Measurements from ENCODE around the gene TMEM101. TPM values are rescaled to one million over a fixed set of nuclear protein-coding genes. Genes with fewer than 3 reads are reported as not detected.

TMEM101 gene
- total and polyA plus RNA-seq, 2 of the 13 experiments (the other 11 are each of a cell fraction or from before 2014, with no cell fraction given): 72.0 to 100 TPM

GRCh38 chr17:44000871-44001460, 13.8 kb downstream of the TMEM101 start (continued):
- TF ChIP-seq TFDP2 (CRISPR knock-in tag; IDR thresholded peaks at IDR 0.05) (no peak), ZNF33B (CRISPR knock-in tag; IDR thresholded peaks at IDR 0.05) (no peak), ZNF350 (CRISPR knock-in tag; IDR thresholded peaks at IDR 0.05; ENCODE audit: borderline replicate concordance, low read depth) (no peak), ZNF781 (CRISPR knock-in tag; IDR thresholded peaks at IDR 0.05; ENCODE audit: borderline replicate concordance, not compliant biosample characterization) (no peak), KLF13 (CRISPR knock-in tag; IDR thresholded peaks at IDR 0.05) (no peak), REXO4 (CRISPR knock-in tag; IDR thresholded peaks at IDR 0.05; ENCODE audit: borderline replicate concordance) (no peak), U2AF2 (IDR thresholded peaks at IDR 0.05; ENCODE audit: low read depth, low read length) (no peak)

GRCh38 chr17:44000141-44000860, 14.5 kb downstream of the TMEM101 start:
- Histone ChIP-seq H3K4me3 (replicated peaks in 1 of 3; ENCODE audit: insufficient read depth in 1 of 3, low read depth in 2 of 3, low read length in 3 of 3) (no peak overlapping the region), H3K9ac (ENCODE audit: insufficient read depth, low read depth, low read length) (no peak overlapping the region), H2AFZ (ENCODE audit: low read length) (no peak overlapping the region), H3K36me3 (replicated peaks in 1 of 2; ENCODE audit: control insufficient read depth in 1 of 2, insufficient read depth in 2 of 2, low read length in 2 of 2) (no peaks in the 10 kb centered on the region), H3K4me1 (ENCODE audit: insufficient read depth, low read length) (peaks cover 70% of the 10 kb centered on the region), H3K9me3 (ENCODE audit: low read length) (no peaks in the 10 kb centered on the region), H3K4me2 (ENCODE audit: low read depth, low read length) (no peak overlapping the region), H3K27me3 (ENCODE audit: control insufficient read depth in 1 of 2, insufficient read depth in 2 of 2, low read length in 2 of 2) (peaks cover 0 to 7% of the 10 kb centered on the region in 2 experiments; a peak in 3 of 5 replicates), H3K79me2 (ENCODE audit: insufficient read depth, low read length) (no peaks in the 10 kb centered on the region), H3K27ac (ENCODE audit: extremely low read length, insufficient read depth, low read length) (no peak overlapping the region), H4K20me1 (ENCODE audit: insufficient read depth, low read length) (no peaks in the 10 kb centered on the region)
- no TSS peak for BruUV-seq (replicated peaks)
- DNase-seq (ENCODE audit: low spot score) (no peak), ATAC-seq (no peak), FAIRE-seq (no peak)
- ChIA-PET POLR2A (no interaction called here), CTCF (ENCODE audit: low intra/inter-chr PET ratio, low total read pairs) (no interaction called here)
- intact Hi-C loops (cut with micrococcal nuclease; ENCODE audit: unreplicated experiment): loop anchor here (2.0 kb wide), 1 partner anchor 14 kb away; the partner anchor contains the start of gene TMEM101
- WGBS (ENCODE audit: low lambda C conversion rate): 53% methylated on average over 12 of the region's 12 CpGs
- in situ Hi-C loops (cut with HindIII; ENCODE audit: extremely low pct_ligation_motif_present, low pct_unique_long_range_greater_than_20kb): no loop called here
- TF ChIP-seq, protein P1, sequence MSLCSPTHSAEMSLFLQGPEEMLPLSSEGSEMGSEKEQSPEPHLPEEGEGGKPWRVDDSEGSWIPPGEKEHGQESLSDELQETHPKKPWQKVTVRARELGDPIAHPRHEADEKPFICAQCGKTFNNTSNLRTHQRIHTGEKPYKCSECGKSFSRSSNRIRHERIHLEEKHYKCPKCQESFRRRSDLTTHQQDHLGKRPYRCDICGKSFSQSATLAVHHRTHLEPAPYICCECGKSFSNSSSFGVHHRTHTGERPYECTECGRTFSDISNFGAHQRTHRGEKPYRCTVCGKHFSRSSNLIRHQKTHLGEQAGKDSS (CRISPR knock-in tag; IDR thresholded peaks at IDR 0.05; ENCODE audit: borderline replicate concordance, low read depth): 0 out of 2 replicates have a peak, but pooled peaks have one; percentile 32
- TF ChIP-seq ZNF562 (CRISPR knock-in tag; IDR thresholded peaks at IDR 0.05; ENCODE audit: borderline replicate concordance): no peak
- TF ChIP-seq ZNF460 (CRISPR knock-in tag; IDR thresholded peaks at IDR 0.05; ENCODE audit: borderline replicate concordance): peak; percentile 57; the same call in 1 of the 2 replicates
- TF ChIP-seq, protein P2, sequence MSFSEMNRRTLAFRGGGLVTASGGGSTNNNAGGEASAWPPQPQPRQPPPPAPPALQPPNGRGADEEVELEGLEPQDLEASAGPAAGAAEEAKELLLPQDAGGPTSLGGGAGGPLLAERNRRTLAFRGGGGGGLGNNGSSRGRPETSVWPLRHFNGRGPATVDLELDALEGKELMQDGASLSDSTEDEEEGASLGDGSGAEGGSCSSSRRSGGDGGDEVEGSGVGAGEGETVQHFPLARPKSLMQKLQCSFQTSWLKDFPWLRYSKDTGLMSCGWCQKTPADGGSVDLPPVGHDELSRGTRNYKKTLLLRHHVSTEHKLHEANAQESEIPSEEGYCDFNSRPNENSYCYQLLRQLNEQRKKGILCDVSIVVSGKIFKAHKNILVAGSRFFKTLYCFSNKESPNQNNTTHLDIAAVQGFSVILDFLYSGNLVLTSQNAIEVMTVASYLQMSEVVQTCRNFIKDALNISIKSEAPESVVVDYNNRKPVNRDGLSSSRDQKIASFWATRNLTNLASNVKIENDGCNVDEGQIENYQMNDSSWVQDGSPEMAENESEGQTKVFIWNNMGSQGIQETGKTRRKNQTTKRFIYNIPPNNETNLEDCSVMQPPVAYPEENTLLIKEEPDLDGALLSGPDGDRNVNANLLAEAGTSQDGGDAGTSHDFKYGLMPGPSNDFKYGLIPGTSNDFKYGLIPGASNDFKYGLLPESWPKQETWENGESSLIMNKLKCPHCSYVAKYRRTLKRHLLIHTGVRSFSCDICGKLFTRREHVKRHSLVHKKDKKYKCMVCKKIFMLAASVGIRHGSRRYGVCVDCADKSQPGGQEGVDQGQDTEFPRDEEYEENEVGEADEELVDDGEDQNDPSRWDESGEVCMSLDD (CRISPR knock-in tag; IDR thresholded peaks at IDR 0.05; ENCODE audit: borderline replicate concordance): no peak
- TF ChIP-seq, protein P3, sequence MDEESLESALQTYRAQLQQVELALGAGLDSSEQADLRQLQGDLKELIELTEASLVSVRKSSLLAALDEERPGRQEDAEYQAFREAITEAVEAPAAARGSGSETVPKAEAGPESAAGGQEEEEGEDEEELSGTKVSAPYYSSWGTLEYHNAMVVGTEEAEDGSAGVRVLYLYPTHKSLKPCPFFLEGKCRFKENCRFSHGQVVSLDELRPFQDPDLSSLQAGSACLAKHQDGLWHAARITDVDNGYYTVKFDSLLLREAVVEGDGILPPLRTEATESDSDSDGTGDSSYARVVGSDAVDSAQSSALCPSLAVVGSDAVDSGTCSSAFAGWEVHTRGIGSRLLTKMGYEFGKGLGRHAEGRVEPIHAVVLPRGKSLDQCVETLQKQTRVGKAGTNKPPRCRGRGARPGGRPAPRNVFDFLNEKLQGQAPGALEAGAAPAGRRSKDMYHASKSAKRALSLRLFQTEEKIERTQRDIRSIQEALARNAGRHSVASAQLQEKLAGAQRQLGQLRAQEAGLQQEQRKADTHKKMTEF (CRISPR knock-in tag; IDR thresholded peaks at IDR 0.05): no peak
- no peak for TF ChIP-seq MBNL3 (CRISPR knock-in tag; conservative IDR thresholded peaks at IDR 0.05)
- no peak for TF ChIP-seq PCBP1 (IDR thresholded peaks at IDR 0.05; ENCODE audit: borderline replicate concordance, low read depth, low read length)

Data from HepG2 (cell line).